ENCODE results near the gene SIGLEC6.

GRCh38 chr19:51480590-51480989 lies 50.9 kb downstream of the SIGLEC6 start:
- no peak for TF ChIP-seq POLR2AphosphoS5 (IDR thresholded peaks at IDR 0.05)
- TF ChIP-seq POLR2A (IDR thresholded peaks at IDR 0.05): no peak
- no peak for TF ChIP-seq CTCF (IDR thresholded peaks at IDR 0.05 in 8 of 11, conservative IDR thresholded peaks at IDR 0.05 in 3 of 11)
